ENCODE data around the gene ANKFY1. TPM values are rescaled to one million over a fixed set of nuclear protein-coding genes. Genes with fewer than 3 reads are reported as not detected.
A peak's percentile ranks its signal among the peaks of the same experiment; 100 is the strongest.

The ANKFY1 gene
- total and polyA plus RNA-seq, 9 of the 15 experiments (the other 6 are each of a cell fraction or from before 2014, with no cell fraction given): 4.3 to 25.6 (median 12.2) TPM

GRCh38 chr17:4249452-4250029 is 14.2 kb downstream of the ANKFY1 start (continued):
- TF ChIP-seq ZNF696 (CRISPR knock-in tag; conservative IDR thresholded peaks at IDR 0.05) (no peak), ATF4 (CRISPR knock-in tag; IDR thresholded peaks at IDR 0.05) (no peak), CBX2 (IDR thresholded peaks at IDR 0.05; ENCODE audit: insufficient read depth, low read length, poor library complexity, severe bottlenecking) (no peak), ETV1 (tag; conservative IDR thresholded peaks at IDR 0.05; ENCODE audit: low read depth) (no peak), CHD1 (IDR thresholded peaks at IDR 0.05; ENCODE audit: low read length) (no peak), KDM1A (IDR thresholded peaks at IDR 0.05) (peak; percentile 90 to 91), SETDB1 (IDR thresholded peaks at IDR 0.05; ENCODE audit: low read length) (no peak), AFF1 (IDR thresholded peaks at IDR 0.05; ENCODE audit: low read depth in 1 of 2, partially characterized antibody in 2 of 2) (peak in 1 of 2 experiments; percentile 70), U2AF2 (optimal IDR thresholded peaks at IDR 0.05; ENCODE audit: low read depth, low read length) (no peak), OTX1 (CRISPR knock-in tag; IDR thresholded peaks at IDR 0.05) (0 out of 2 replicates have a peak, but pooled peaks have one; percentile 24), TOE1 (IDR thresholded peaks at IDR 0.05; ENCODE audit: borderline replicate concordance) (peak; percentile 56; the same call in 1 of the 2 replicates), TOE1 (CRISPR knock-in tag; IDR thresholded peaks at IDR 0.05; ENCODE audit: borderline replicate concordance, low read depth) (no peak), FOXK2 (conservative IDR thresholded peaks at IDR 0.05 in 1 of 2, IDR thresholded peaks at IDR 0.05 in 1 of 2; ENCODE audit: low read depth in 2 of 2) (peak; percentile 30 to 76; a peak in 1 of 4 replicates), ETV5 (CRISPR knock-in tag; IDR thresholded peaks at IDR 0.05; ENCODE audit: low read depth) (no peak), SP1 (CRISPR knock-in tag; IDR thresholded peaks at IDR 0.05) (no peak), ZNF23 (CRISPR knock-in tag; IDR thresholded peaks at IDR 0.05) (no peak), MTA2 (IDR thresholded peaks at IDR 0.05; ENCODE audit: low read depth) (peak; percentile 94), ZZZ3 (IDR thresholded peaks at IDR 0.05) (no peak), ZNF124 (CRISPR knock-in tag; IDR thresholded peaks at IDR 0.05) (no peak), ZNF431 (CRISPR knock-in tag; IDR thresholded peaks at IDR 0.05) (no peak), ZFX (CRISPR knock-in tag; IDR thresholded peaks at IDR 0.05) (no peak), CHD4 (IDR thresholded peaks at IDR 0.05; ENCODE audit: insufficient read depth, insufficient replicate concordance, low read depth, low read length, poor library complexity, severe bottlenecking) (no peak), BCOR (IDR thresholded peaks at IDR 0.05) (peak; percentile 78), GMEB1 (CRISPR knock-in tag; IDR thresholded peaks at IDR 0.05) (no peak)

Measured in K562 (cell line).